IMR-90 (cell line): ENCODE data around the gene SSBP3. TPM values are rescaled to one million over a fixed set of nuclear protein-coding genes. Genes with fewer than 3 reads are reported as not detected.

ENCODE experiments used
- ATAC-seq: fragments of 200-7000 bp; cut with Tn5 transposase; 2 replicates; pipeline ENCODE4 v1.9.1; 2020; ENCODE audit warnings: low read depth, mild to moderate bottlenecking, moderate library complexity
- BruUV-seq: library from RNA; stranded (reverse); fragments of 400-500 nt; replicated peaks from 2 replicates; lab custom pipeline; 2021; lab: Mats Ljungman, UMichigan
- CTCF ChIA-PET: fragments of 300-600 bp; formaldehyde crosslinking; extraction: SDS; loops from one replicate; lab custom pipeline; 2021; ENCODE audit warnings: antibody characterized with exemption; lab: Yijun Ruan, JAX
- POLR2A ChIA-PET: fragments of 300-600 bp; sonication (Branson Sonifier 250); formaldehyde crosslinking; loops from one replicate; lab custom pipeline; 2022; ENCODE audit warnings: antibody characterized with exemption; ENCODE audit not compliant: unreplicated experiment; lab: Charles Lee
- DNase-seq: peaks from one replicate; pipeline ENCODE4 v3.0.0; 2013
- H2AFZ ChIP-seq: replicated peaks from 2 replicates; pipeline ENCODE3; 2013; ENCODE audit warnings: low read length, mild to moderate bottlenecking; ENCODE audit not compliant: poor library complexity
- H2AK5ac ChIP-seq: 2 replicates; pipeline ENCODE4 v1.6.1; 2013; ENCODE audit warnings: low read depth, low read length, inconsistent platforms
- H2AK9ac ChIP-seq: replicated peaks from 2 replicates; pipeline ENCODE3; 2013; ENCODE audit warnings: mild to moderate bottlenecking, low read depth, low read length, moderate library complexity; ENCODE audit not compliant: poor library complexity
- H2BK120ac ChIP-seq: 2 replicates; pipeline ENCODE4 v1.6.1; 2013; ENCODE audit warnings: low read depth, low read length, inconsistent platforms
- H2BK15ac ChIP-seq: 3 replicates; pipeline ENCODE4 v1.6.1; 2013; ENCODE audit warnings: low read depth, low read length, inconsistent platforms
- H2BK20ac ChIP-seq: 2 replicates; pipeline ENCODE4 v1.6.1; 2013; ENCODE audit warnings: low read depth, mild to moderate bottlenecking, inconsistent platforms, low read length, moderate library complexity
- H2BK5ac ChIP-seq: 2 replicates; pipeline ENCODE4 v1.6.1; 2013; ENCODE audit warnings: mild to moderate bottlenecking, low read depth, low read length, inconsistent platforms; ENCODE audit not compliant: poor library complexity, severe bottlenecking
- H3K14ac ChIP-seq: replicated peaks from 2 replicates; pipeline ENCODE4 v1.6.1; 2013; ENCODE audit warnings: low read depth, low read length, inconsistent platforms
- H3K18ac ChIP-seq: 2 replicates; pipeline ENCODE4 v1.6.1; 2013; ENCODE audit warnings: low read depth, low read length, control low read depth
- H3K23ac ChIP-seq: 2 replicates; pipeline ENCODE4 v1.6.1; 2013; ENCODE audit warnings: low read depth, low read length, inconsistent platforms
- H3K27ac ChIP-seq: 2 replicates; pipeline ENCODE4 v1.5.1; 2013; ENCODE audit warnings: mild to moderate bottlenecking, control low read depth, low read length; ENCODE audit not compliant: insufficient read depth
- H3K27me3 ChIP-seq: 2 replicates; pipeline ENCODE4 v1.6.1; 2013; ENCODE audit warnings: low read length; ENCODE audit not compliant: control insufficient read depth, insufficient read depth
- H3K36me3 ChIP-seq: 2 replicates; pipeline ENCODE4 v1.6.1; 2013; ENCODE audit warnings: low read length, mixed read lengths; ENCODE audit not compliant: control insufficient read depth, insufficient read depth
- H3K4ac ChIP-seq: 2 replicates; pipeline ENCODE4 v1.6.1; 2013; ENCODE audit warnings: low read depth, low read length, inconsistent platforms
- H3K4me1 ChIP-seq: 2 replicates; pipeline ENCODE4 v1.6.1; 2013; ENCODE audit warnings: low read length, mixed read lengths; ENCODE audit not compliant: control insufficient read depth, insufficient read depth
- H3K4me2 ChIP-seq: 2 replicates; pipeline ENCODE4 v1.6.1; 2013; ENCODE audit warnings: low read depth, mild to moderate bottlenecking, control low read depth, low read length, moderate library complexity
- H3K4me3 ChIP-seq: 2 replicates; pipeline ENCODE4 v1.5.1; 2013; ENCODE audit warnings: low read depth, mild to moderate bottlenecking, control low read depth, low read length, moderate library complexity; ENCODE audit not compliant: insufficient read depth
- H3K56ac ChIP-seq: 2 replicates; pipeline ENCODE4 v1.6.1; 2013; ENCODE audit warnings: low read length, inconsistent platforms; ENCODE audit not compliant: insufficient read depth; ENCODE audit errors: extremely low read depth
- H3K79me1 ChIP-seq, 2 experiments: 2 replicates each; pipeline ENCODE4 v1.6.1; 2013; ENCODE audit warnings: low read length in 2 of 2, inconsistent platforms in 1 of 2, low read depth in 1 of 2
- H3K9ac ChIP-seq: 2 replicates; pipeline ENCODE4 v1.6.1; 2013; ENCODE audit warnings: low read depth, low read length, control low read depth
- H3K9me1 ChIP-seq: 2 replicates; pipeline ENCODE4 v1.6.1; 2013; ENCODE audit warnings: low read length, inconsistent platforms; ENCODE audit not compliant: insufficient read depth
- H3K9me3 ChIP-seq: 2 replicates; pipeline ENCODE4 v1.6.1; 2013; ENCODE audit warnings: low read length; ENCODE audit not compliant: control insufficient read depth, insufficient read depth
- H4K20me1 ChIP-seq: 2 replicates; pipeline ENCODE4 v1.6.1; 2013; ENCODE audit warnings: low read length, inconsistent platforms; ENCODE audit not compliant: insufficient read depth
- H4K5ac ChIP-seq: 2 replicates; pipeline ENCODE4 v1.6.1; 2013; ENCODE audit warnings: mild to moderate bottlenecking, low read depth, low read length, control low read depth
- H4K8ac ChIP-seq, 2 experiments: 2 replicates each; pipeline ENCODE4 v1.6.1; 2013; ENCODE audit warnings: low read depth in 2 of 2, low read length in 2 of 2, control low read depth in 1 of 2, inconsistent platforms in 1 of 2
- H4K91ac ChIP-seq: 2 replicates; pipeline ENCODE4 v1.6.1; 2013; ENCODE audit warnings: low read depth, low read length, inconsistent platforms; ENCODE audit not compliant: insufficient read depth
- BHLHE40 ChIP-seq: fragments of 150-350 bp; IDR thresholded peaks from 2 replicates; pipeline ENCODE4 v1.6.1; 2016; ENCODE audit warnings: mild to moderate bottlenecking, low read depth, low read length
- CEBPB ChIP-seq: IDR thresholded peaks from 2 replicates; pipeline ENCODE4 v1.6.1; 2012; ENCODE audit warnings: low read depth, low read length, improper control_type of control experiment
- CHD1 ChIP-seq: IDR thresholded peaks from 2 replicates; pipeline ENCODE4 v1.6.1; 2012; ENCODE audit warnings: low read depth, low read length, improper control_type of control experiment
- CTCF ChIP-seq: conservative IDR thresholded peaks from 2 replicates; pipeline ENCODE4 v1.5.1; 2012; ENCODE audit warnings: mild to moderate bottlenecking, low read depth, low read length, improper control_type of control experiment
- ELK1 ChIP-seq: fragments of 150-350 bp; IDR thresholded peaks from 2 replicates; pipeline ENCODE4 v1.6.1; 2016; ENCODE audit warnings: low read depth, mild to moderate bottlenecking, low read length, moderate library complexity, borderline replicate concordance
- FOS ChIP-seq: fragments of 150-350 bp; IDR thresholded peaks from 2 replicates; pipeline ENCODE4 v1.6.1; 2016; ENCODE audit warnings: low read depth, low read length
- MAFK ChIP-seq: IDR thresholded peaks from 2 replicates; pipeline ENCODE4 v1.6.1; 2012; ENCODE audit warnings: low read depth, low read length, improper control_type of control experiment
- MAZ ChIP-seq: IDR thresholded peaks from 2 replicates; pipeline ENCODE4 v1.6.1; 2012; ENCODE audit warnings: low read depth, mild to moderate bottlenecking, low read length, improper control_type of control experiment, moderate library complexity, borderline replicate concordance
- MXI1 ChIP-seq: IDR thresholded peaks from 2 replicates; pipeline ENCODE4 v1.6.1; 2012; ENCODE audit warnings: low read depth, mild to moderate bottlenecking, low read length, moderate library complexity, borderline replicate concordance
- NFE2L2 ChIP-seq: fragments of 150-350 bp; IDR thresholded peaks from 2 replicates; pipeline ENCODE4 v1.6.1; 2016; ENCODE audit warnings: low read depth, mild to moderate bottlenecking, low read length
- POLR2A ChIP-seq: IDR thresholded peaks from 2 replicates; pipeline ENCODE4 v1.6.1; 2012; ENCODE audit warnings: mild to moderate bottlenecking, low read depth, low read length
- RAD21 ChIP-seq: IDR thresholded peaks from 2 replicates; pipeline ENCODE4 v1.6.1; 2012; ENCODE audit warnings: low read length, improper control_type of control experiment
- RCOR1 ChIP-seq: IDR thresholded peaks from 2 replicates; pipeline ENCODE4 v1.6.1; 2012; ENCODE audit warnings: mild to moderate bottlenecking, low read length, improper control_type of control experiment; ENCODE audit not compliant: insufficient replicate concordance
- RFX5 ChIP-seq: IDR thresholded peaks from 2 replicates; pipeline ENCODE4 v1.8.0; 2012; ENCODE audit warnings: low read depth, mild to moderate bottlenecking, low read length, moderate library complexity
- SMC3 ChIP-seq: fragments of 150-350 bp; IDR thresholded peaks from 2 replicates; pipeline ENCODE4 v1.6.1; 2016; ENCODE audit warnings: low read depth, mild to moderate bottlenecking, antibody characterized with exemption, low read length, moderate library complexity
- USF2 ChIP-seq: fragments of 150-350 bp; IDR thresholded peaks from 2 replicates; pipeline ENCODE4 v1.6.1; 2017; ENCODE audit warnings: mild to moderate bottlenecking, antibody characterized with exemption, low read length, low read depth
- WGBS, 2 experiments: methylation state at CpG; one replicate each; pipeline versions ENCODE4 v1.1.5 to v1.1.7; 2013; ENCODE audit warnings: missing lambda C conversion rate in 2 of 2; ENCODE audit not compliant: insufficient read length in 1 of 2; ENCODE audit errors: extremely low coverage in 2 of 2; 5-methylcytosine and 5-hydroxymethylcytosine counted together
- dilution Hi-C: fragments of 300-500 bp; cut with HindIII; formaldehyde crosslinking; loops from one replicate; pipeline ENCODE4 v1.14.3; 2018; ENCODE audit warnings: low sequenced_read_pairs; ENCODE audit not compliant: unreplicated experiment
- in situ Hi-C: fragments of 300-500 bp; cut with MboI; formaldehyde crosslinking; loops from 3 replicates; pipeline ENCODE4 v1.14.3; 2019; ENCODE audit warnings: low sequenced_read_pairs, inconsistent platforms, mixed read lengths
- intact Hi-C: fragments of 100-400 bp; cut with micrococcal nuclease; formaldehyde crosslinking; loops from 2 replicates; pipeline ENCODE4 v1.10.0; 2022
- polyA plus RNA-seq, 3 experiments: library from polyadenylated mRNA; depleted of rRNA; stranded (reverse); fragments of >200 nt; gene quantifications; 2 replicates each; pipeline ENCODE4 v1.2.3, GENCODE V29; 2012; ENCODE audit warnings: low replicate concordance in 1 of 3
- total RNA-seq: library from RNA; depleted of rRNA; stranded (reverse); fragments of >200 nt; gene quantifications from 2 replicates; pipeline ENCODE4 v1.2.3, GENCODE V29; 2012

The SSBP3 gene
- total and polyA plus RNA-seq, 2 of the 4 experiments (the other 2 are of a cell fraction) = 10.9 to 39.6 TPM

- ATAC-seq (no peak), DNase-seq (no peak)
- no peak overlapping the region for H2AK9ac ChIP-seq
- CTCF ChIA-PET = interaction anchor here (0.5 kb wide), 1 partner anchor 247 kb away, joined by 4 read pairs; no protein-coding TSS in a partner anchor
- POLR2A ChIA-PET = no interaction called here
- no peaks in the 10 kb centered on the region for H4K20me1 ChIP-seq
- no peak overlapping the region for H3K4me2 ChIP-seq
- dilution Hi-C loops (no loop called here), intact Hi-C loops (no loop called here), in situ Hi-C loops (no loop called here)
- H3K23ac ChIP-seq = no peak overlapping the region
- H2BK120ac ChIP-seq = no peak overlapping the region
- no peak overlapping the region for H2AK5ac ChIP-seq
- H3K27me3 ChIP-seq = no peaks in the 10 kb centered on the region
- H4K8ac ChIP-seq = no peak overlapping the region
- no peak overlapping the region for H4K91ac ChIP-seq
- WGBS, 2 experiments = 100% methylated on average over 1 of the region's 7 CpGs; no CpG with 5 or more reads in 1 of the 2 experiments
- no peak overlapping the region for H3K9ac ChIP-seq
- H2BK15ac ChIP-seq = no peak overlapping the region
- H2BK5ac ChIP-seq = no peak overlapping the region
- H3K18ac ChIP-seq = no peak overlapping the region
- H3K27ac ChIP-seq = no peak overlapping the region
- H3K36me3 ChIP-seq = peaks cover 69% of the 10 kb centered on the region
- TF ChIP-seq MXI1 (no peak), NFE2L2 (no peak), RAD21 (no peak), SMC3 (no peak), MAZ (no peak), MAFK (no peak), USF2 (no peak), ELK1 (no peak), BHLHE40 (no peak), FOS (no peak), CTCF (no peak), RCOR1 (no peak), CEBPB (no peak), CHD1 (no peak), RFX5 (no peak), POLR2A (no peak)
- no peak overlapping the region for H3K4ac ChIP-seq
- no peak overlapping the region for H3K4me3 ChIP-seq
- peaks cover 4% of the 10 kb centered on the region in 2 experiments; a peak in 3 of 4 replicates for H3K79me1 ChIP-seq
- H3K56ac ChIP-seq = no peak overlapping the region
- no peaks in the 10 kb centered on the region for H3K4me1 ChIP-seq
- no TSS peak for BruUV-seq
- H3K14ac ChIP-seq = no peak overlapping the region
- no peak overlapping the region for H2BK20ac ChIP-seq
- peaks cover 8% of the 10 kb centered on the region; the same call in 1 of the 2 replicates for H3K9me1 ChIP-seq
- no peak overlapping the region for H4K5ac ChIP-seq
- H3K9me3 ChIP-seq = no peaks in the 10 kb centered on the region
- no peak overlapping the region for H2AFZ ChIP-seq
Observed at GRCh38 chr1:54244655-54245054, 161.5 kb downstream of the SSBP3 start.
